CD4-positive, CD25-positive, alpha-beta regulatory T cell (primary cell): Measurements from ENCODE around the gene TTC33. TPM values are rescaled to one million over a fixed set of nuclear protein-coding genes. Genes with fewer than 3 reads are reported as not detected.

Experiments used
- polyA plus RNA-seq, 4 donors: library from polyadenylated mRNA; unstranded; fragments of 300-500 nt; fragmentation: Illumina TruSeq; gene quantifications; one replicate each; pipeline ENCODE4 v1.2.3, GENCODE V29; 2021
- total RNA-seq: library from RNA; stranded (reverse); gene quantifications from one replicate; pipeline ENCODE4 v1.2.3, GENCODE V29; 2022

The TTC33 gene
- total and polyA plus RNA-seq, 5 donors from 2014 or later = 12.0 to 19.6 (median 16.7) TPM

Other genes with a start within 250 kb of the TTC33 start
- 343 TPM for gene PTGER4, start 76.0 kb downstream of the TTC33 start, total RNA-seq
- gene PTGER4, start 76.0 kb downstream of the TTC33 start, polyA plus RNA-seq = 10 to 100 TPM; 17.2 to 37.6 (median 24.3) TPM
- gene PRKAA1, start 42.4 kb upstream of the TTC33 start, total RNA-seq = 102 TPM
- gene PRKAA1, start 42.4 kb upstream of the TTC33 start, polyA plus RNA-seq = 10 to 100 TPM; 34.1 to 55.8 (median 43.5) TPM
- 1,729 TPM for gene RPL37, start 79.3 kb upstream of the TTC33 start, total RNA-seq
- 1,000 to 10,000 TPM; 1,921 to 2,513 (median 2,239) TPM for gene RPL37, start 79.3 kb upstream of the TTC33 start, polyA plus RNA-seq
- 2.8 TPM for gene CARD6, start 85.4 kb upstream of the TTC33 start, total RNA-seq
- 1 to 10 TPM; 3.7 to 5.8 (median 5.1) TPM for gene CARD6, start 85.4 kb upstream of the TTC33 start, polyA plus RNA-seq
- gene C7, start 153.5 kb upstream of the TTC33 start, total RNA-seq = not detected
- gene C7, start 153.5 kb upstream of the TTC33 start, polyA plus RNA-seq = not detected